Measurements from ENCODE around the gene SETX.

Gene SETX

DNA sequence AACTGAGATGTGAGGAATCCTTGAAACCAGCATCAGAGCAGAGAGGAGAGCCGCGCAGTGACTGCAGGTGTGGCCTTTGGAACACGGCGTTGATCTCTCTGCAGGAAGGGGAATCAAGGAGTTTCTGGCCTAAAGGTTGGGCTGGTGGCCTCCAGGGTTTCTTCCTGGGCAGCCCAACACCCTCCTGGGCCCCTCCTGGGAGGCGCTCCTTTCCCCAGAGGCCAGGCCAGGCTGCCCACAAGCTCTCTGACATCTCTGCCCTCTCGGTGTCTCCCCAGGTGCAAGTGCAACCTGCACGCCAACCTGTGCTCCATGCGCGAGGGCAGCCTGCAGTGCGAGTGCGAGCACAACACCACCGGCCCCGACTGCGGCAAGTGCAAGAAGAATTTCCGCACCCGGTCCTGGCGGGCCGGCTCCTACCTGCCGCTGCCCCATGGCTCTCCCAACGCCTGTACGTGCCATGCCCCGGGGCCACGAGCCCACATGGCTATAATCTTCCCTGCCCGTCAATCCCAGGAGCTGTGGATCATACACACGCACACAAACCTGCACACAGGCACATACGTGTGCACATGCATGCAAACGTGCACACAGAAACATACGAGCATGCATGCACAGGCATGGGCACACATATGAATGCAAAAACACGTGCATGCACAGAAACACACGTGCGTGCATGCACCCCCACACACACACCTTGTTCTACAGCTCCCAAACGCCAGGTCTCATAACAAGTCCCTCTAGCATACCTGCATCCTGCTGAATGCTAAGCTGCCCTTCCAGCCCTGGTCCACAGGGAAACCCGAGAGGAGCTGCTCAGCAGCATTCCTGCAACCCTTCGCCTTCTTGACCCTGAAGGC, 128.0 kb downstream of the SETX start:
- FAIRE-seq = no peak
- DNase-seq (ENCODE audit: extremely low spot score, insufficient read length, low read depth) = no peak

- FAIRE-seq (no peak), DNase-seq (ENCODE audit: extremely low spot score, insufficient read length, low read depth) (no peak)
Observed at GRCh38 chr9:132224645-132225044, 130.1 kb downstream of the SETX start.

GRCh38 chr9:132221941-132222340, 132.8 kb downstream of the SETX start:
- no peak for DNase-seq (ENCODE audit: extremely low spot score, insufficient read length, low read depth)
- no peak for FAIRE-seq

- DNase-seq (ENCODE audit: extremely low spot score, insufficient read length, low read depth) = no peak
- no peak for FAIRE-seq
Observed at GRCh38 chr9:132218208-132218607, 136.6 kb downstream of the SETX start.

DNA sequence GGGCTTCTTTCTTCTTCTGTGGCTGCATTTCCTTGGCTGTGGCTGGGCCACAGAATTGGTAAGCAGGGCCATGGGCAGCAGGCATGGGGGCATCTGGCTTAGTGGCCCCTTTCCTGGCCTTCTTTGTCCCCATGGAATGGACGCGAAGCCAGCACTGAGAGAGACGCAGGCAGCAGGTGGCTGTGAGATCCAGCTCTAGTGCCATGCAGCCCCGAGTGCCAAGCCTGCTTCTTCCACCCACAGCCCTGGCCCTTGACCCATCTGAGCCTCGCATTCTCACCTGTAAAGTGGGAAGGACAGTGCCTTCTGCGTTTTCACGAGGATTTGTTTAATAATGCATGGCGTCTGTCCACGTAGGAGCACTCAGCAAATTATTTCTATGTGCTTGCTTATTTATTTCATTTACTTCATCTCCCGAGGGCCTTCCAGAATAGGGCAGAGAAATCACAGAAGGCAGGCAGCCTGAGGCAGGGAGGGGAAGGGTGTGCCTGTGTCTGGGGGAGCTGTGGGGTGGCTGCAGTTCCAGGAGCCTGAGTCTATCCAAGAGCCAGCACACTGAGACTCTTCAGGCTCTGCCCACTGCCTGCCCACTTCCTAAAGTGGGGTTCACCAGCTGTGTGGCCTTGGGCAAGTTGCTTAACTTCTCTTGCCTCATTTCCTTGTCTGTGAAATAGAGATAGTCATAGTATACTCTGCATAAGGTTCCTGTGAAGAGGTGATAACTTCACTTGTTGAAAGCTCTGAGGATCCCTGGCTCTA, 137.7 kb downstream of the SETX start:
- DNase-seq (ENCODE audit: extremely low spot score, insufficient read length, low read depth) (no peak), FAIRE-seq (no peak)

- DNase-seq (ENCODE audit: extremely low spot score, insufficient read length, low read depth) (no peak), FAIRE-seq (no peak)
Observed at GRCh38 chr9:132214027-132214622, 140.7 kb downstream of the SETX start.

DNA sequence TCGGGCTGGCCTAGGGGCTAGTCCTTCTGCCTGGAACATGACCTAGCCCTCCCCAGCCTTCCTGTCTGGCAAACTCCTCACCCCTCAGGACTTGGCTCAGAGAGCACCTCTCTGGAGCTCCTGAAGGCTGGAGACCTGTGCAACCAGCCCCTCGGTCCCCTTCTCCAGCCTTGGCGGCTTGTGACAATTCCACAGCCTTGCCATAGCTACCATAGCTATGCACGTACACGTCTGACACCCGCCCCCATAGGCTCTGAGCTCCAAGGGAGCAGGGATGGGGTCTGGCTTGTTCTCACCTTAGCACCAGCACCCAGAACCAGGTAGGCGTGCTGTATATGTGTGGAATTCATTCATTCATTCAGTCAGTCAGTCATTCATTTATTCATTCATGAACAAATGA, 143.2 kb downstream of the SETX start:
- FAIRE-seq = no peak
- DNase-seq (ENCODE audit: extremely low spot score, insufficient read length, low read depth) = no peak

Data from GM18507 (cell line).